NT2/D1 (cell line): ENCODE measurements around the gene HIGD2B.
A peak's percentile ranks its signal among the peaks of the same experiment; 100 is the strongest.

Experiments used
- YY1 ChIP-seq: IDR thresholded peaks from 2 replicates; pipeline ENCODE4 v1.6.1; 2011; ENCODE audit not compliant: insufficient read length, insufficient read depth
- ZNF274 ChIP-seq: IDR thresholded peaks from 2 replicates; pipeline ENCODE4 v1.6.1; 2011; ENCODE audit warnings: mild to moderate bottlenecking, low read depth, low read length

- TF ChIP-seq YY1: peak; percentile 57
- TF ChIP-seq ZNF274: no peak
Observed at GRCh38 chr15:72685925-72686794, at the start of gene HIGD2B, which contains the start of gene BBS4.
